CD4-positive, alpha-beta T cell (primary cell): ENCODE data around the gene OSM. TPM values are rescaled to one million over a fixed set of nuclear protein-coding genes. Genes with fewer than 3 reads are reported as not detected.

ENCODE experiments used
- ATAC-seq: fragments of 200-7000 bp; cut with Tn5 transposase; one replicate; pipeline ENCODE4 v1.10.0; 2022; ENCODE audit warnings: mild to moderate bottlenecking; ENCODE audit not compliant: poor library complexity
- CTCF ChIA-PET: fragments of 350-600 bp; sonication (Branson Sonifier 250); formaldehyde crosslinking; loops from one replicate; lab custom pipeline; 2021; ENCODE audit warnings: antibody characterized with exemption, inconsistent platforms; lab: Charles Lee
- POLR2A ChIA-PET: fragments of 350-600 bp; sonication (Branson Sonifier 250); formaldehyde crosslinking; loops from one replicate; lab custom pipeline; 2021; ENCODE audit warnings: antibody characterized with exemption, inconsistent platforms; lab: Charles Lee
- DNase-seq, 14 experiments: peaks; one replicate each; pipeline ENCODE4 v3.0.0-alpha.2; 2013 to 2020; ENCODE audit warnings: mixed read lengths in 2 of 14
- H3K27ac ChIP-seq, 2 donors: one replicate each; pipeline versions ENCODE4 v1.5.1 to v1.7.0; 2013; ENCODE audit warnings: low read length in 2 of 2, low read depth in 1 of 2, mild to moderate bottlenecking in 1 of 2
- H3K27me3 ChIP-seq, 2 experiments: 1 replicate in 1 of 2; 2 replicates in 1 of 2; pipeline versions ENCODE4 v1.6.1 to v1.7.0; 2013; ENCODE audit warnings: low read length in 2 of 2, control low read depth in 1 of 2, mild to moderate bottlenecking in 1 of 2, moderate library complexity in 1 of 2; ENCODE audit not compliant: insufficient read depth in 2 of 2, control insufficient read depth in 1 of 2
- H3K36me3 ChIP-seq: one replicate; pipeline ENCODE4 v1.6.1; 2013; ENCODE audit warnings: low read length, control low read depth; ENCODE audit not compliant: insufficient read depth
- H3K4me1 ChIP-seq: one replicate; pipeline ENCODE4 v1.6.1; 2013; ENCODE audit warnings: low read length, control low read depth; ENCODE audit not compliant: insufficient read depth
- H3K4me3 ChIP-seq: one replicate; pipeline ENCODE4 v1.5.1; 2013; ENCODE audit warnings: mild to moderate bottlenecking, low read length, moderate library complexity
- H3K9me3 ChIP-seq, 2 experiments: 1 replicate in 1 of 2; 2 replicates in 1 of 2; pipeline versions ENCODE4 v1.6.1 to v1.7.0; 2013; ENCODE audit warnings: low read length in 2 of 2, mild to moderate bottlenecking in 2 of 2, control low read depth in 1 of 2, moderate library complexity in 1 of 2; ENCODE audit not compliant: control insufficient read depth in 1 of 2, insufficient read depth in 1 of 2
- H3K27ac Mint-ChIP-seq: one replicate; pipeline ENCODE4 v1.8.0; 2020; ENCODE audit warnings: mixed read lengths
- H3K27me3 Mint-ChIP-seq: one replicate; pipeline ENCODE4 v1.8.0; 2021; ENCODE audit warnings: mixed read lengths
- H3K36me3 Mint-ChIP-seq: one replicate; pipeline ENCODE4 v1.8.0; 2021; ENCODE audit warnings: low read depth, mixed read lengths
- H3K4me1 Mint-ChIP-seq: one replicate; pipeline ENCODE4 v1.8.0; 2021; ENCODE audit warnings: low read depth, mixed read lengths
- H3K4me3 Mint-ChIP-seq: one replicate; pipeline ENCODE4 v1.8.0; 2020; ENCODE audit warnings: mild to moderate bottlenecking, mixed read lengths
- H3K9me3 Mint-ChIP-seq: one replicate; pipeline ENCODE4 v1.8.0; 2020; ENCODE audit warnings: mixed read lengths
- intact Hi-C, 2 experiments: fragments of 100-400 bp; cut with DNase I in 1 of 2; cut with micrococcal nuclease in 1 of 2; formaldehyde crosslinking; loops; one replicate each; pipeline versions ENCODE4 v1.15.1 to v1.9.0; 2023 to 2025; cut with DNase I, micrococcal nuclease
- total RNA-seq, 174 experiments: library from RNA in 2 of 174; stranded (reverse) in 2 of 174; gene quantifications; one replicate each; pipeline ENCODE4 v1.2.3 and lab custom pipeline; 2021 to 2026
- TF ChIP-seq, protein P1 (sequence below): fragments of 200-600 bp; IDR thresholded peaks from one replicate; pipeline ENCODE4 v1.8.0; 2022; ENCODE audit warnings: antibody characterized with exemption, mild to moderate bottlenecking

OSM gene
- total RNA-seq, 2 experiments from 2014 or later, result 13.9 to 16.7 TPM

DNA sequence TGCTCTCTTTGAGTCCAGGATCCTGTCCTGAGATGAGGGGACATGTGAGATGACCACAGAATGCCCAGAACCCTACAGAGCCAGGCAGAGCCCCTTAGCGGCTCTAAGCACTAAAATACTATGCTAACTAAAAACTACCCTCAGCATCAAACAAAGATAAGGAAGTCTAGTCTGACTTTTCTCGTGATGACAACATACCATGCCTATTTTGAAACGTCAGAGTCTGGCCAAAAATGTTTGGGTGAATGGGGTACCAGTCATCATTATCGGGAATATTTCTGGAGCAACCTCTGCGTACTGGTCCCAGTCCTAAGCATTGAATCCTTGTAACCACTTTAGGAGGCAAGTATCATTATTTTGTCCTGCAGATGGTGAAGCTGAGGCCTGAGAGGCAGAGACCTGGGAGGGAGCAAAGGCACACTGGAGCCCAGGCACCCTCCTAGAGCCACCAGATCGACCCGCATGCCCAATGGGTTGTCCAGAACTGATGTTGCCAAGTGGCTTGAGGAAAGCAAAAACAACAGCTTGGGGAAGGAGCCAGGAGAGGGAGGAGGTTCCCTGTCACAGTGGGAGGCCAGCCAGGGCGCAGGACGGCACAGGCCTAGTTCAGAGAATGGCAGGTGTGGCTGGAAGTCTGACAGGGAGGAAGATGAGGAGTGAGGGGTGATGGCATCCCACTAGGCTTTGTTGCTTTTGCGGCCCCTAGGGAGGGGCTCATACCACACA, 7.2 kb upstream of the OSM start:
- CTCF ChIA-PET, result no interaction called here
- H3K4me3 ChIP-seq, result no peak overlapping the region
- DNase-seq (no peak), ATAC-seq (no peak)
- peak overlapping the region; percentile 42 for H3K27ac Mint-ChIP-seq
- H3K4me3 Mint-ChIP-seq, result no peak overlapping the region
- TF ChIP-seq, protein P1, sequence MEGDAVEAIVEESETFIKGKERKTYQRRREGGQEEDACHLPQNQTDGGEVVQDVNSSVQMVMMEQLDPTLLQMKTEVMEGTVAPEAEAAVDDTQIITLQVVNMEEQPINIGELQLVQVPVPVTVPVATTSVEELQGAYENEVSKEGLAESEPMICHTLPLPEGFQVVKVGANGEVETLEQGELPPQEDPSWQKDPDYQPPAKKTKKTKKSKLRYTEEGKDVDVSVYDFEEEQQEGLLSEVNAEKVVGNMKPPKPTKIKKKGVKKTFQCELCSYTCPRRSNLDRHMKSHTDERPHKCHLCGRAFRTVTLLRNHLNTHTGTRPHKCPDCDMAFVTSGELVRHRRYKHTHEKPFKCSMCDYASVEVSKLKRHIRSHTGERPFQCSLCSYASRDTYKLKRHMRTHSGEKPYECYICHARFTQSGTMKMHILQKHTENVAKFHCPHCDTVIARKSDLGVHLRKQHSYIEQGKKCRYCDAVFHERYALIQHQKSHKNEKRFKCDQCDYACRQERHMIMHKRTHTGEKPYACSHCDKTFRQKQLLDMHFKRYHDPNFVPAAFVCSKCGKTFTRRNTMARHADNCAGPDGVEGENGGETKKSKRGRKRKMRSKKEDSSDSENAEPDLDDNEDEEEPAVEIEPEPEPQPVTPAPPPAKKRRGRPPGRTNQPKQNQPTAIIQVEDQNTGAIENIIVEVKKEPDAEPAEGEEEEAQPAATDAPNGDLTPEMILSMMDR, result no peak
- H3K27me3 Mint-ChIP-seq, result no peaks in the 10 kb centered on the region
- POLR2A ChIA-PET, result interaction anchor here (0.7 kb wide), 1 partner anchor 906 kb away, joined by 3 read pairs; no protein-coding TSS in a partner anchor
- H3K36me3 Mint-ChIP-seq, result peaks cover 15% of the 10 kb centered on the region
- peaks cover 22% of the 10 kb centered on the region for H3K4me1 ChIP-seq
- H3K27ac ChIP-seq, result no peak overlapping the region
- no peaks in the 10 kb centered on the region for H3K27me3 ChIP-seq
- peaks cover 39% of the 10 kb centered on the region for H3K4me1 Mint-ChIP-seq
- intact Hi-C loops, result no loop called here
- H3K36me3 ChIP-seq, result peaks cover 5% of the 10 kb centered on the region
- H3K9me3 ChIP-seq, result no peaks in the 10 kb centered on the region
- no peaks in the 10 kb centered on the region for H3K9me3 Mint-ChIP-seq

DNA sequence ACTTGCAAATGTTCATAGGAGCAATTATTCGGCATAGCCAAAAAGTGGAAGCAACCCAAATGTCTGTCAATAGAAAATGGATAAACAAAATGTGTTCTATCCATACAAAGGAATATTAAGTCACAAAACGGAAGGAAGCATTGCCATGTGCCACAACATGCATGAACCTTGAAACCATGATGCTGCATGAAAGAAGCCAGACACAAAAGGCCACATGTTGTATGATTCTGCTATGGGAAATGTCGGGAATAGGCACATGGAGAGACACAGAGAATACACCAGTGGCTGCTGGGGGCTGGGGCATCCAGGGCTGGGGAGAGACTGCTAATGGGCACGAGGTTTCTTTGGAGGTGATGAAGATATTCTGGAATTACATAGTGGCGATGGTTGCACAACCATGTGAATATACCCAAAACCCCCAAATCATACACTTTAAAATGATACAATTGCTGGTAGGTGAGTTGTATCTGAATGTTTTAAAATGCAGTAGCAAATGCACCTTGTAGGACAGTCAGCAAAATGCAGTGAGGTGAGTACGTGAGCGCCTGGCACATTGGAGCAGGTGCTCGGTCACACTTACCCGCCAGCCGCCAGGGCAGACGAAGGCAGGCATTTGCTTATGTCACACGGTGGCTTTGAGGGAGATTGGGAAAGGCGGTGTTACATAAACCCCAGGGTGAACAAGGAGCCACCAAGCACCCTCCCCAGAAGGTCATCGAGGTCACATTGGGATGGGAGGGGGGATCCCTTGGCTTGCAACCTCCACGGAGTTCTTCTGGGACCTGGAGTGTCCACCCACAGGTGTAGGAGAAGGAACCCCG, 6.3 kb upstream of the OSM start:
- ChIA-PET POLR2A (interaction anchor here (0.7 kb wide), 1 partner anchor 907 kb away, joined by 3 read pairs; no protein-coding TSS in a partner anchor), CTCF (no interaction called here)
- Histone ChIP-seq H3K9me3 (no peaks in the 10 kb centered on the region), H3K27me3 (no peaks in the 10 kb centered on the region), H3K4me1 (peaks cover 27% of the 10 kb centered on the region), H3K27ac (no peak overlapping the region), H3K36me3 (peaks cover 8% of the 10 kb centered on the region), H3K4me3 (no peak overlapping the region)
- peaks cover 15% of the 10 kb centered on the region for H3K36me3 Mint-ChIP-seq
- DNase-seq (peak in 2 of 14 experiments; percentile 41 to 47), ATAC-seq (no peak)
- intact Hi-C loops, result no loop called here
- no peaks in the 10 kb centered on the region for H3K9me3 Mint-ChIP-seq
- H3K4me3 Mint-ChIP-seq, result no peak overlapping the region
- no peak overlapping the region for H3K27ac Mint-ChIP-seq
- TF ChIP-seq, protein P1, result no peak
- peaks cover 40% of the 10 kb centered on the region for H3K4me1 Mint-ChIP-seq
- no peaks in the 10 kb centered on the region for H3K27me3 Mint-ChIP-seq

DNA sequence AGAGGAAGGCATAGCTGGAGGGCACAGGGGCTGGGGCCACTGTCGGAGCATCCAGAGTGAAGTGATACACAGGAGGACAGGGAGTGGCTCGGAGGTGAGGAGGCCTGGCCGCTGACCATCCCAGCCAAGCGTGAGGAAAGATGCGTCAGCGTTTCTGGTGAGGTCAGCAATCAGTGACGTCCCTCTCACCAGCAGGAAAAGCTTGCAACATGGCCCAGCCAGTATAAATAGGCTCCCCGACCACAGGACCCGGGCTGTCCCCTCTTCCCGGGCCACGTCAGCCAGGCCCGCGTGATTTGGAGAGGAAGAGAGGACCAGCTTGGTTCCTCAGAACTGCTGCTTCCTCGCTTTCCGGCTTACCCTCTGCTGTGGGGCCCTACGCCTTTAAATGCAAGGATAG, 4.2 kb upstream of the OSM start:
- Histone ChIP-seq H3K4me1 (peaks cover 38% of the 10 kb centered on the region), H3K9me3 (no peaks in the 10 kb centered on the region), H3K27me3 (no peaks in the 10 kb centered on the region), H3K36me3 (peaks cover 8% of the 10 kb centered on the region), H3K27ac (no peak overlapping the region), H3K4me3 (no peak overlapping the region)
- intact Hi-C loops, result no loop called here
- ATAC-seq (no peak), DNase-seq (peak in 2 of 14 experiments; percentile 73 to 81)
- H3K9me3 Mint-ChIP-seq, result no peaks in the 10 kb centered on the region
- TF ChIP-seq, protein P1, result no peak
- no peaks in the 10 kb centered on the region for H3K27me3 Mint-ChIP-seq
- H3K36me3 Mint-ChIP-seq, result peaks cover 22% of the 10 kb centered on the region
- H3K4me3 Mint-ChIP-seq, result no peak overlapping the region
- POLR2A ChIA-PET, result interaction anchor here (1.3 kb wide), 1 partner anchor 9 kb away, joined by 3 read pairs; no protein-coding TSS in a partner anchor
- CTCF ChIA-PET, result interaction anchor here (1.2 kb wide), 2 partner anchors 10 to 16 kb away, joined by 3 to 4 read pairs; no protein-coding TSS in a partner anchor
- H3K4me1 Mint-ChIP-seq, result peaks cover 48% of the 10 kb centered on the region
- peak overlapping the region; percentile 39 for H3K27ac Mint-ChIP-seq
